Fibroblast of lung (primary cell): ENCODE measurements around the gene LATS2. TPM values are rescaled to one million over a fixed set of nuclear protein-coding genes. Genes with fewer than 3 reads are reported as not detected.

Experiments
- DNase-seq, 2 donors: peaks; one replicate each; pipeline versions ENCODE4 v3.0.0 to v3.0.0-alpha.2; 2010; ENCODE audit warnings: low read depth in 2 of 2
- H2AFZ ChIP-seq: 2 replicates; pipeline ENCODE4 v1.5.1; 2012; ENCODE audit warnings: low read length, control low read depth, inconsistent platforms
- H3K27ac ChIP-seq: 2 replicates; pipeline ENCODE4 v1.5.1; 2011; ENCODE audit warnings: low read length, control low read depth; ENCODE audit not compliant: insufficient read depth
- H3K27me3 ChIP-seq: 2 replicates; pipeline ENCODE4 v1.5.1; 2011; ENCODE audit warnings: mild to moderate bottlenecking, low read length; ENCODE audit not compliant: control insufficient read depth, insufficient read depth
- H3K36me3 ChIP-seq: 2 replicates; pipeline ENCODE4 v1.5.1; 2011; ENCODE audit warnings: low read length; ENCODE audit not compliant: control insufficient read depth, insufficient read depth
- H3K4me1 ChIP-seq: 2 replicates; pipeline ENCODE4 v1.5.1; 2011; ENCODE audit warnings: low read length; ENCODE audit not compliant: control insufficient read depth, insufficient read depth; ENCODE audit errors: extremely low read depth
- H3K4me2 ChIP-seq: 2 replicates; pipeline ENCODE4 v1.5.1; 2011; ENCODE audit warnings: low read length, control low read depth; ENCODE audit not compliant: insufficient read depth; ENCODE audit errors: extremely low read depth
- H3K4me3 ChIP-seq, 4 experiments: fragments of 200-600 bp in 1 of 4; sonication (generic) in 1 of 4; replicated peaks in 1 of 4; 2 replicates each; pipeline ENCODE4 v1.5.1; 2011 to 2016; ENCODE audit warnings: low read length in 4 of 4, low read depth in 3 of 4, mild to moderate bottlenecking in 3 of 4, control low read depth in 2 of 4, inconsistent platforms in 1 of 4, mixed read lengths in 1 of 4; ENCODE audit not compliant: insufficient read depth in 1 of 4; ENCODE audit errors: control extremely low read depth in 1 of 4
- H3K79me2 ChIP-seq: 2 replicates; pipeline ENCODE4 v1.5.1; 2012; ENCODE audit warnings: mild to moderate bottlenecking, low read length, inconsistent platforms; ENCODE audit not compliant: control insufficient read depth, insufficient read depth
- H3K9ac ChIP-seq: 2 replicates; pipeline ENCODE4 v1.5.1; 2011; ENCODE audit warnings: mild to moderate bottlenecking, low read length, control low read depth; ENCODE audit not compliant: insufficient read depth
- H3K9me3 ChIP-seq: 2 replicates; pipeline ENCODE4 v1.5.1; 2012; ENCODE audit warnings: low read depth, low read length; ENCODE audit not compliant: control insufficient read depth, insufficient read depth
- H4K20me1 ChIP-seq: 2 replicates; pipeline ENCODE4 v1.5.1; 2011; ENCODE audit warnings: low read length; ENCODE audit not compliant: control insufficient read depth, insufficient read depth; ENCODE audit errors: extremely low read depth
- EZH2 ChIP-seq: IDR thresholded peaks from 2 replicates; pipeline ENCODE4 v1.5.1; 2012; ENCODE audit warnings: low read length, control low read depth, mild to moderate bottlenecking; ENCODE audit errors: missing control alignments
- polyA plus RNA-seq, 2 donors: library from polyadenylated mRNA; depleted of rRNA in 1 of 2; stranded (reverse) in 1 of 2; unstranded in 1 of 2; fragments of >200 nt; gene quantifications; 2 replicates each; pipeline ENCODE4 v1.2.1, GENCODE V29; 2011 to 2012; ENCODE audit warnings: missing spikeins in 1 of 2
- total RNA-seq: library from RNA; depleted of rRNA; stranded (reverse); fragments of >200 nt; gene quantifications from 2 replicates; pipeline ENCODE4 v1.2.1, GENCODE V29; 2014
- TF ChIP-seq, protein P1 (sequence below), 2 donors: IDR thresholded peaks in 1 of 2; conservative IDR thresholded peaks in 1 of 2; 1 replicate in 1 of 2; 2 replicates in 1 of 2; pipeline ENCODE4 v1.5.1; 2011 to 2012; ENCODE audit warnings: low read length in 2 of 2, control low read depth in 1 of 2, inconsistent platforms in 1 of 2, low read depth in 1 of 2, mild to moderate bottlenecking in 1 of 2

LATS2 gene
- total and polyA plus RNA-seq, 2 donors (not counting 1 experiment from before 2014, with no cell fraction given): 16.2 to 32.0 TPM

- Histone ChIP-seq H4K20me1 (no peaks in the 10 kb centered on the region), H3K4me1 (peaks cover 16% of the 10 kb centered on the region), H2AFZ (no peak overlapping the region), H3K36me3 (peaks cover 2% of the 10 kb centered on the region), H3K4me3 (no peak overlapping the region), H3K4me2 (no peak overlapping the region), H3K9ac (no peak overlapping the region), H3K9me3 (no peaks in the 10 kb centered on the region), H3K79me2 (peaks cover 82% of the 10 kb centered on the region), H3K27me3 (no peaks in the 10 kb centered on the region), H3K27ac (no peak overlapping the region)
- TF ChIP-seq EZH2: no peak
- TF ChIP-seq, protein P1, sequence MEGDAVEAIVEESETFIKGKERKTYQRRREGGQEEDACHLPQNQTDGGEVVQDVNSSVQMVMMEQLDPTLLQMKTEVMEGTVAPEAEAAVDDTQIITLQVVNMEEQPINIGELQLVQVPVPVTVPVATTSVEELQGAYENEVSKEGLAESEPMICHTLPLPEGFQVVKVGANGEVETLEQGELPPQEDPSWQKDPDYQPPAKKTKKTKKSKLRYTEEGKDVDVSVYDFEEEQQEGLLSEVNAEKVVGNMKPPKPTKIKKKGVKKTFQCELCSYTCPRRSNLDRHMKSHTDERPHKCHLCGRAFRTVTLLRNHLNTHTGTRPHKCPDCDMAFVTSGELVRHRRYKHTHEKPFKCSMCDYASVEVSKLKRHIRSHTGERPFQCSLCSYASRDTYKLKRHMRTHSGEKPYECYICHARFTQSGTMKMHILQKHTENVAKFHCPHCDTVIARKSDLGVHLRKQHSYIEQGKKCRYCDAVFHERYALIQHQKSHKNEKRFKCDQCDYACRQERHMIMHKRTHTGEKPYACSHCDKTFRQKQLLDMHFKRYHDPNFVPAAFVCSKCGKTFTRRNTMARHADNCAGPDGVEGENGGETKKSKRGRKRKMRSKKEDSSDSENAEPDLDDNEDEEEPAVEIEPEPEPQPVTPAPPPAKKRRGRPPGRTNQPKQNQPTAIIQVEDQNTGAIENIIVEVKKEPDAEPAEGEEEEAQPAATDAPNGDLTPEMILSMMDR (conservative IDR thresholded peaks at IDR 0.05 in 1 of 2, IDR thresholded peaks at IDR 0.05 in 1 of 2; ENCODE audit: low read depth in 1 of 2, low read length in 2 of 2): no peak
- DNase-seq: no peak
Observed at GRCh38 chr13:21008026-21008425, 53.4 kb downstream of the LATS2 start.

GRCh38 chr13:21006141-21007005 is 55.0 kb downstream of the LATS2 start:
- Histone ChIP-seq H3K79me2 (peaks cover 77% of the 10 kb centered on the region), H3K9me3 (no peaks in the 10 kb centered on the region), H3K36me3 (peaks cover 2% of the 10 kb centered on the region), H4K20me1 (no peaks in the 10 kb centered on the region), H3K9ac (no peak overlapping the region), H3K27me3 (no peaks in the 10 kb centered on the region), H3K27ac (no peak overlapping the region), H2AFZ (no peak overlapping the region), H3K4me1 (peaks cover 5% of the 10 kb centered on the region), H3K4me2 (no peak overlapping the region), H3K4me3 (no peak overlapping the region)
- TF ChIP-seq, protein P1 (conservative IDR thresholded peaks at IDR 0.05 in 1 of 2, IDR thresholded peaks at IDR 0.05 in 1 of 2; ENCODE audit: low read depth in 1 of 2, low read length in 2 of 2): no peak
- TF ChIP-seq EZH2: no peak
- no peak for DNase-seq

- peaks cover 2% of the 10 kb centered on the region for H3K36me3 ChIP-seq
- no peaks in the 10 kb centered on the region for H4K20me1 ChIP-seq
- peaks cover 74% of the 10 kb centered on the region for H3K79me2 ChIP-seq
- no peaks in the 10 kb centered on the region for H3K27me3 ChIP-seq
- no peak overlapping the region for H3K4me3 ChIP-seq
- DNase-seq: no peak
- H3K4me1 ChIP-seq: no peaks in the 10 kb centered on the region
- TF ChIP-seq, protein P1 (conservative IDR thresholded peaks at IDR 0.05 in 1 of 2, IDR thresholded peaks at IDR 0.05 in 1 of 2; ENCODE audit: low read depth in 1 of 2, low read length in 2 of 2): no peak
- no peak for TF ChIP-seq EZH2
- H2AFZ ChIP-seq: no peak overlapping the region
- H3K4me2 ChIP-seq: no peak overlapping the region
- no peak overlapping the region for H3K9ac ChIP-seq
- H3K9me3 ChIP-seq: no peaks in the 10 kb centered on the region
- H3K27ac ChIP-seq: no peak overlapping the region
Observed at GRCh38 chr13:21005193-21005592, 56.2 kb downstream of the LATS2 start.
